PC-9 (cell line): ENCODE results near the gene XXYLT1.

ENCODE experiments used
- EZH2 ChIP-seq: fragments of 200-600 bp; sonication (generic); IDR thresholded peaks from 2 replicates; pipeline ENCODE4 v1.8.0; 2017; ENCODE audit warnings: antibody characterized with exemption, low read depth
- TF ChIP-seq, protein P1 (sequence below): fragments of 200-600 bp; sonication (generic); conservative IDR thresholded peaks from 2 replicates; pipeline ENCODE4 v1.6.1; 2017; ENCODE audit warnings: mixed run types, antibody characterized with exemption, mild to moderate bottlenecking, moderate library complexity

GRCh38 chr3:195269375-195270078 lies 1.4 kb downstream of the XXYLT1 start:
- TF ChIP-seq EZH2, result no peak
- TF ChIP-seq, protein P1, sequence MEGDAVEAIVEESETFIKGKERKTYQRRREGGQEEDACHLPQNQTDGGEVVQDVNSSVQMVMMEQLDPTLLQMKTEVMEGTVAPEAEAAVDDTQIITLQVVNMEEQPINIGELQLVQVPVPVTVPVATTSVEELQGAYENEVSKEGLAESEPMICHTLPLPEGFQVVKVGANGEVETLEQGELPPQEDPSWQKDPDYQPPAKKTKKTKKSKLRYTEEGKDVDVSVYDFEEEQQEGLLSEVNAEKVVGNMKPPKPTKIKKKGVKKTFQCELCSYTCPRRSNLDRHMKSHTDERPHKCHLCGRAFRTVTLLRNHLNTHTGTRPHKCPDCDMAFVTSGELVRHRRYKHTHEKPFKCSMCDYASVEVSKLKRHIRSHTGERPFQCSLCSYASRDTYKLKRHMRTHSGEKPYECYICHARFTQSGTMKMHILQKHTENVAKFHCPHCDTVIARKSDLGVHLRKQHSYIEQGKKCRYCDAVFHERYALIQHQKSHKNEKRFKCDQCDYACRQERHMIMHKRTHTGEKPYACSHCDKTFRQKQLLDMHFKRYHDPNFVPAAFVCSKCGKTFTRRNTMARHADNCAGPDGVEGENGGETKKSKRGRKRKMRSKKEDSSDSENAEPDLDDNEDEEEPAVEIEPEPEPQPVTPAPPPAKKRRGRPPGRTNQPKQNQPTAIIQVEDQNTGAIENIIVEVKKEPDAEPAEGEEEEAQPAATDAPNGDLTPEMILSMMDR, result no peak
